IgD-negative memory B cell (primary cell): ENCODE results near the gene ZNF764. TPM values are rescaled to one million over a fixed set of nuclear protein-coding genes. Genes with fewer than 3 reads are reported as not detected.
A peak's percentile ranks its signal among the peaks of the same experiment; 100 is the strongest.
"Not testable (repeated sequence)": the region's sequence is repeated elsewhere in the genome, so short reads cannot be mapped to it uniquely, and the experiment has no call there.

Experiments used
- H3K27ac Mint-ChIP-seq, 3 donors: one replicate each; pipeline ENCODE4 v1.8.0; 2020 to 2022; ENCODE audit warnings: mild to moderate bottlenecking in 3 of 3, mixed read lengths in 3 of 3, moderate library complexity in 1 of 3
- H3K27me3 Mint-ChIP-seq: one replicate; pipeline ENCODE4 v1.8.0; 2021; ENCODE audit warnings: mixed read lengths
- H3K36me3 Mint-ChIP-seq: one replicate; pipeline ENCODE4 v1.8.0; 2020; ENCODE audit warnings: mild to moderate bottlenecking, mixed read lengths
- H3K4me1 Mint-ChIP-seq, 3 donors: one replicate each; pipeline ENCODE4 v1.8.0; 2020 to 2022; ENCODE audit warnings: mixed read lengths in 3 of 3, mild to moderate bottlenecking in 1 of 3
- H3K4me3 Mint-ChIP-seq, 4 donors: one replicate each; pipeline ENCODE4 v1.8.0; 2020 to 2022; ENCODE audit warnings: mild to moderate bottlenecking in 4 of 4, mixed read lengths in 4 of 4, moderate library complexity in 3 of 4
- H3K9me3 Mint-ChIP-seq, 3 donors: one replicate each; pipeline ENCODE4 v1.8.0; 2020 to 2021; ENCODE audit warnings: mixed read lengths in 3 of 3, mild to moderate bottlenecking in 1 of 3
- polyA plus RNA-seq: library from polyadenylated mRNA; unstranded; fragments of 300-500 nt; fragmentation: Illumina TruSeq; gene quantifications from one replicate; pipeline ENCODE4 v1.2.3, GENCODE V29; 2021

Gene ZNF764
- polyA plus RNA-seq, 1 donor from 2014 or later: 6.2 TPM

- Mint-ChIP-seq H3K27me3 (no peaks in the 10 kb centered on the region), H3K4me3 (peak overlapping the region in 3 of 4 donors; percentile 73 to 91 (median 89))
Observed at GRCh38 chr16:30532285-30533145, 25.7 kb downstream of the ZNF764 start.

GRCh38 chr16:30530163-30531037 lies 27.8 kb downstream of the ZNF764 start:
- Mint-ChIP-seq H3K27me3 (no peaks in the 10 kb centered on the region), H3K9me3 (no peaks in the 10 kb centered on the region), H3K27ac (peak overlapping the region in 1 of 3 donors; percentile 71), H3K36me3 (no peaks in the 10 kb centered on the region), H3K4me3 (peak overlapping the region in 1 of 4 donors; percentile 91), H3K4me1 (peaks cover 15 to 17% (median 16%) of the 10 kb centered on the region in 3 donors)

More at GRCh38 chr16:30532285-30533145, 25.7 kb downstream of the ZNF764 start:
- Mint-ChIP-seq H3K9me3 (no peaks in the 10 kb centered on the region), H3K4me1 (peaks cover 16 to 22% (median 22%) of the 10 kb centered on the region in 3 donors), H3K36me3 (peaks cover 1% of the 10 kb centered on the region), H3K27ac (no peak overlapping the region)

- H3K36me3 Mint-ChIP-seq: no peaks in the 10 kb centered on the region
- H3K4me3 Mint-ChIP-seq: peak overlapping the region in 1 of 4 donors; percentile 91
- peak overlapping the region in 2 of 3 donors; percentile 71 to 99 for H3K27ac Mint-ChIP-seq
- no peaks in the 10 kb centered on the region for H3K27me3 Mint-ChIP-seq
- H3K9me3 Mint-ChIP-seq: no peaks in the 10 kb centered on the region
- H3K4me1 Mint-ChIP-seq: peaks cover 9 to 17% (median 15%) of the 10 kb centered on the region in 3 donors
Observed at GRCh38 chr16:30528799-30529457, 29.2 kb downstream of the ZNF764 start.

GRCh38 chr16:30527635-30528178 lies 30.5 kb downstream of the ZNF764 start:
- Mint-ChIP-seq H3K27me3 (no peaks in the 10 kb centered on the region), H3K4me3 (peak overlapping the region; percentile 85 to 95 (median 92)), H3K27ac (peak overlapping the region; percentile 94 to 99 (median 97)), H3K4me1 (peaks cover 9 to 14% (median 12%) of the 10 kb centered on the region in 3 donors), H3K9me3 (no peaks in the 10 kb centered on the region), H3K36me3 (no peaks in the 10 kb centered on the region)

- Mint-ChIP-seq H3K4me1 (peaks cover 9 to 14% (median 12%) of the 10 kb centered on the region in 3 donors), H3K27me3 (no peaks in the 10 kb centered on the region), H3K36me3 (no peaks in the 10 kb centered on the region), H3K9me3 (no peaks in the 10 kb centered on the region), H3K4me3 (peak overlapping the region; percentile 85 to 95 (median 92)), H3K27ac (peak overlapping the region; percentile 94 to 99 (median 97))
Observed at GRCh38 chr16:30526823-30527634, 31.1 kb downstream of the ZNF764 start.

- H3K36me3 Mint-ChIP-seq: no peaks in the 10 kb centered on the region
- H3K4me1 Mint-ChIP-seq: peaks cover 9 to 14% (median 12%) of the 10 kb centered on the region in 3 donors
- H3K27ac Mint-ChIP-seq: peak within 1 kb of the TSS; percentile 94 to 99 (median 97)
- no peaks in the 10 kb centered on the region for H3K9me3 Mint-ChIP-seq
- peak within 1 kb of the TSS; percentile 89 to 97 (median 96) for H3K4me3 Mint-ChIP-seq
- H3K27me3 Mint-ChIP-seq: no peaks in the 10 kb centered on the region
Observed at GRCh38 chr16:30526137-30526822, 31.9 kb downstream of the ZNF764 start, which contains the start of gene ZNF768. ZNF768 (minus strand) TSS chr16:30526566; CDS start chr16:30526413, 153 bp downstream.

- Mint-ChIP-seq H3K9me3 (no peaks in the 10 kb centered on the region), H3K27me3 (no peaks in the 10 kb centered on the region), H3K36me3 (no peaks in the 10 kb centered on the region), H3K4me1 (peaks cover 9 to 14% (median 12%) of the 10 kb centered on the region in 3 donors), H3K27ac (peak overlapping the region; percentile 81 to 92 (median 89)), H3K4me3 (peak overlapping the region; percentile 89 to 97 (median 96))
Observed at GRCh38 chr16:30525844-30526136, 32.4 kb downstream of the ZNF764 start.

- H3K27ac Mint-ChIP-seq: peak overlapping the region in 1 of 3 donors; percentile 92
- H3K4me1 Mint-ChIP-seq: peaks cover 9 to 14% (median 12%) of the 10 kb centered on the region in 3 donors
- H3K36me3 Mint-ChIP-seq: peaks cover 3% of the 10 kb centered on the region
- no peaks in the 10 kb centered on the region for H3K27me3 Mint-ChIP-seq
- H3K4me3 Mint-ChIP-seq: peak overlapping the region in 3 of 4 donors; percentile 11 to 82 (median 55)
- H3K9me3 Mint-ChIP-seq: no peaks in the 10 kb centered on the region
Observed at GRCh38 chr16:30524575-30525568, 33.3 kb downstream of the ZNF764 start.

- Mint-ChIP-seq H3K4me3 (peak overlapping the region in 1 of 4 donors; percentile 49), H3K9me3 (no peaks in the 10 kb centered on the region), H3K27ac (peak overlapping the region in 2 of 3 donors; percentile 46 to 92), H3K4me1 (peaks cover 9 to 14% (median 12%) of the 10 kb centered on the region in 3 donors), H3K36me3 (peaks cover 3% of the 10 kb centered on the region), H3K27me3 (no peaks in the 10 kb centered on the region)
Observed at GRCh38 chr16:30523768-30524574, 34.2 kb downstream of the ZNF764 start.

- peak overlapping the region in 2 of 4 donors; percentile 47 to 66 for H3K4me3 Mint-ChIP-seq
- H3K36me3 Mint-ChIP-seq, H3K4me1 Mint-ChIP-seq, H3K27me3 Mint-ChIP-seq, H3K9me3 Mint-ChIP-seq: not testable (repeated sequence)
- H3K27ac Mint-ChIP-seq: peak overlapping the region in 2 of 3 donors; percentile 21 to 53
Observed at GRCh38 chr16:30522702-30523463, 35.3 kb downstream of the ZNF764 start.
